Upper lobe of left lung (tissue), 4 donors: ENCODE results near the gene PPM1D.
"Not testable (repeated sequence)": the region's sequence is repeated elsewhere in the genome, so short reads cannot be mapped to it uniquely, and the experiment has no call there.

Experiments
- EP300 ChIP-seq, 4 donors: sonication (generic); formaldehyde crosslinking; IDR thresholded peaks; one replicate each; pipeline ENCODE4 v1.5.1; 2017; ENCODE audit warnings: antibody characterized with exemption in 4 of 4, control low read depth in 2 of 4
- POLR2A ChIP-seq, 4 donors: fragments of 450-650 bp; IDR thresholded peaks; one replicate each; pipeline ENCODE4 v1.5.1; 2016 to 2017; ENCODE audit warnings: antibody characterized with exemption in 4 of 4, mild to moderate bottlenecking in 2 of 4
- POLR2AphosphoS5 ChIP-seq, 2 donors: sonication (generic); formaldehyde crosslinking; IDR thresholded peaks; one replicate each; pipeline ENCODE4 v1.5.1; 2017; ENCODE audit warnings: antibody characterized with exemption in 2 of 2
- TF ChIP-seq, protein P1 (sequence below), 6 experiments: fragments of 450-650 bp in 4 of 6; fragments of 200-600 bp in 2 of 6; sonication (generic) in 2 of 6; IDR thresholded peaks; one replicate each; pipeline ENCODE4 v1.5.1; 2016 to 2019; ENCODE audit warnings: antibody characterized with exemption in 6 of 6

- not testable (repeated sequence) for TF ChIP-seq POLR2A, EP300, POLR2AphosphoS5 (IDR thresholded peaks at IDR 0.05)
- TF ChIP-seq, protein P1, sequence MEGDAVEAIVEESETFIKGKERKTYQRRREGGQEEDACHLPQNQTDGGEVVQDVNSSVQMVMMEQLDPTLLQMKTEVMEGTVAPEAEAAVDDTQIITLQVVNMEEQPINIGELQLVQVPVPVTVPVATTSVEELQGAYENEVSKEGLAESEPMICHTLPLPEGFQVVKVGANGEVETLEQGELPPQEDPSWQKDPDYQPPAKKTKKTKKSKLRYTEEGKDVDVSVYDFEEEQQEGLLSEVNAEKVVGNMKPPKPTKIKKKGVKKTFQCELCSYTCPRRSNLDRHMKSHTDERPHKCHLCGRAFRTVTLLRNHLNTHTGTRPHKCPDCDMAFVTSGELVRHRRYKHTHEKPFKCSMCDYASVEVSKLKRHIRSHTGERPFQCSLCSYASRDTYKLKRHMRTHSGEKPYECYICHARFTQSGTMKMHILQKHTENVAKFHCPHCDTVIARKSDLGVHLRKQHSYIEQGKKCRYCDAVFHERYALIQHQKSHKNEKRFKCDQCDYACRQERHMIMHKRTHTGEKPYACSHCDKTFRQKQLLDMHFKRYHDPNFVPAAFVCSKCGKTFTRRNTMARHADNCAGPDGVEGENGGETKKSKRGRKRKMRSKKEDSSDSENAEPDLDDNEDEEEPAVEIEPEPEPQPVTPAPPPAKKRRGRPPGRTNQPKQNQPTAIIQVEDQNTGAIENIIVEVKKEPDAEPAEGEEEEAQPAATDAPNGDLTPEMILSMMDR (IDR thresholded peaks at IDR 0.05), result not testable (repeated sequence)
Observed at GRCh38 chr17:60611321-60611720, 11.3 kb downstream of the PPM1D start.
